Right renal cortex interstitium (tissue), 3 donors: ENCODE data around the gene NDUFS8. TPM values are rescaled to one million over a fixed set of nuclear protein-coding genes. Genes with fewer than 3 reads are reported as not detected.
A peak's percentile ranks its signal among the peaks of the same experiment; 100 is the strongest.

Experiments used
- DNase-seq, 3 donors: peaks; one replicate each; pipeline ENCODE4 v3.0.0-alpha.2; 2013; ENCODE audit warnings: low read depth in 3 of 3, low spot score in 2 of 3
- polyA plus RNA-seq, 3 donors: library from polyadenylated mRNA; unstranded; fragments of 120-200 nt; gene quantifications; one replicate each; pipeline ENCODE4 v1.2.1, GENCODE V29; 2013; ENCODE audit not compliant: insufficient read length in 3 of 3

NDUFS8 gene
- polyA plus RNA-seq, 3 donors, result 62.2 to 75.6 (median 65.2) TPM

DNA sequence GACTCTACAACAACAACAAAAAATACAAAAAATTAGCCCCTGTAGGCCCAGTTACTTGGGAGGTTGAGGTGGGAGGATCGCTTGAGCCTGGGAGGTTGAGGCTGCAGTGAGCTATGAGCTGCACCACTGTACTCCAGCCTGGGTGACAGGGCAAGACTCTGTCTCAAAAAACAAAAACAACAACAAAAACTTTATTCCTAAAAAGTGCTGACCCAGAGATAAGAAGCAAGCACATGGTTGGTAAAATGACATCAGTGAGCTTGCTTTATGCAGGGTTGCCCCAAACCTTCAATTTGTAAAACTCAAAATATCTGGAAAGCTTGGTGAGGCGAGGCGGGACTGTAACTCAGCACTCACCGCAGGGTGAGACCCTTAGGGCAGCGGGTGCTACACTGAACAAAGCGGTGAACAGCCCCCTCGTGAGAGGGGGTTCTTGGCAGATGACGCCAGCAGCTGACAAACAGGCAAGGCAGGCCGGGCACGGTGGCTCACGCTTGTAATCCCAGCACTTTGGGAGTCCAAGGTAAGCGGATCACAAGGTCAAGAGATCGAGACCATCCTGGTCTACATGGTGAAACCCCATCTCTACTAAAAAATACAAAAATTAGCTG lies 4.9 kb downstream of the NDUFS8 start:
- DNase-seq, result no peak

DNA sequence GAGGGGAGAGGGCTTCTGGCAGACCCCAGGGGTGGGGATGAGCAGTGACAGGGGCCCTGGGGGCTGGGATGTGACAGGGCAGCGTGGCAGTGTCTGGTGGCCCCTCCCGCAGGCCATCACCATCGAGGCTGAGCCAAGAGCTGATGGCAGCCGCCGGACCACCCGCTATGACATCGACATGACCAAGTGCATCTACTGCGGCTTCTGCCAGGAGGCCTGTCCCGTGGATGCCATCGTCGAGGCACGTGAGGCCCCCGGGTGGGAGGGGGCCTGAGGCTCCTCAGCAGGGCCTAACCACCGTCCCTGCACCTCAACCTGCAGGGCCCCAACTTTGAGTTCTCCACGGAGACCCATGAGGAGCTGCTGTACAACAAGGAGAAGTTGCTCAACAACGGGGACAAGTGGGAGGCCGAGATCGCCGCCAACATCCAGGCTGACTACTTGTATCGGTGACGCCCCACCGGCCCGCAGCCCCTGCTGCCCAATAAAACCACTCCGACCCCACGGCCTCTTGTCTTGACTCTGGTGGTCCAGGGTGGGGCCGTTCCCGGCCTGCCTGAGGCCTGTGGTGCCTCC lies 5.7 kb downstream of the NDUFS8 start:
- no peak for DNase-seq

DNA sequence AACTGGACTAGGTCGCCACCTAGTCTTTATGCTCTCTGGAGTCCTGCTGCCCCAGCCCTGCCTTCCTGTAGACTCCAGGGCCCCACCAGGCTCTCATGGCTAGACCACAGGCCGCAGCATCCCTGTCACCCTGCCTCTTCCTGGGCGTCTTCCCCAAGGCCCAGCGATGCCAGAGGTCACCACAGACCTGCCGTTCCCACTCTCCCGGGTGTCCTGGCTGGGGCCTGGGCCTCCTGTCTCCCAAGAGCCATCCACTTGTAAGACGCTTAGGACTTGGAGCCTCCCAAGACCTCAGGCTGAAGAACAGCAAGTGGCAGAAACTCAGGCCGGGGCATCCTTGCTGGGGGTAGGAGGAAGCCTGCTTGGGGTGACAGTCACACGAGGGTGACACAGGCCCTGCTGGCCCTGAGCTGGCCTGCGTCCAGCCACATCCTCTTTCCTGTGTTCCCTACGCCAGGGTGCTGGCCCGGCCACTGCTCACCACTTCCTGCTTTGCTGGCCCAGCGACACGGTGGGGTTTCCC lies 6.3 kb downstream of the NDUFS8 start:
- no peak for DNase-seq

DNA sequence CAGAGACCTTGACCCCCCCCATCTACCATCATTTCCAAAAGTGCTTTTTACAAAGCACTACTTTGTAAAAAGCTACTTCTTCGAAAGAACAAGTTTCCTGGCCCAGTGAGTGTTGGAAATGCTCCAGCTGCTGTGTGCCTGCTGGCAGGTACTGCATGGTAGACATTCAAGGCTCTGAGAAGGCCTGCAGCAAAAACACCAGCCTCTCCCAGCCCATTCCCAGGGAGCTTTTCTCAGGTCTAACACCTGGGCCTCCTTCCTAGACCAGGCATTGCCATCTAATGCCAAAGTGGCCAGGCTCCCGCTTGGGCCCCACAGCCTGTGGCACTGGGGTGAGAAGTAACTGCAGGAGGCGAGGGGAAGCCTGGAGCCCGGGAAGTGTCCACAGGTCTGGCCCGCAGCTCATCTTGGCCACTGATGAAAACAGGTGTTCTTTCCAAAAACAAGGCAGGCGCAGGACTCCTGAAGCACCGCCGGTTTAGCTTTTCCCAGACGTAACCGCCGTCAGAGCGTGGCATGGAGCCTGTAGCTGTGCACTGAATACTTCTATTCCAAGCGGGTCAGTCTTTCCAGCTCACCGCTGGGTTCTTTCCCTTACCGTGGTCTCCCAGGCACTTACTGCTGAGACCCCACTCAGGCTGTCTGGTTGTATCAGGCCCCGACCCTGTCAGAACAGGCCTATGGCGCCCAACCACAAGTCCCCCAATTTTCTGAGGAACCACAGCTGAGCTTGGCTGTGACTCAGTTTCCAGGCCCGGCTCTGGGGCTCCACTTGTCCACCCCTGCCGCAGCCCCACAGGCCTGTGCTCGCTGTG lies 7.1 kb downstream of the NDUFS8 start:
- no peak for DNase-seq

DNA sequence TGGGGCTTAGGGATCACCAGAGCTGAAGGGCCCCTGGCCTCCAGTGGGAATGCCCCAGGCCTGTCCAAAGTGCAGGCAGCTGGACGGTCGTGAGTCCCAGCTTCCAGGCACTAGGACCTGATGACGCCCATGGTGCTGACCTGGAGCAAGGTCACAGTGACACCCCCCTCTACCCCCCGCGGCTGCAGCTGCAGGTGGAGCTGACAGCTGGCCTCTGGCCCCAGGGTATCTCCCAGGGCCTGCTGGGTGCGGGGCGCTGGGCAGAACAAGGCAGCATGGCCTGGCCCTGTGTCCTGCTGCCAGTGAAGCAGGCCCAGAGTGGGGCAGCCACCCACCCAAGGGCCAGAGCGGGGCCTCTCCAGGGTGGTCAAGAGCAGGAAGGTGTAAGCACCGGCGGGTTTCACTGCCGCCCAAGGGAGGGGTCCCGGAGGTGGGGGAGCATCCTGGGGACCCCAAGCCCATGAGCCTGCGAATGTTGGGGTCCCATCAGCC lies 7.8 kb downstream of the NDUFS8 start:
- no peak for DNase-seq

DNA sequence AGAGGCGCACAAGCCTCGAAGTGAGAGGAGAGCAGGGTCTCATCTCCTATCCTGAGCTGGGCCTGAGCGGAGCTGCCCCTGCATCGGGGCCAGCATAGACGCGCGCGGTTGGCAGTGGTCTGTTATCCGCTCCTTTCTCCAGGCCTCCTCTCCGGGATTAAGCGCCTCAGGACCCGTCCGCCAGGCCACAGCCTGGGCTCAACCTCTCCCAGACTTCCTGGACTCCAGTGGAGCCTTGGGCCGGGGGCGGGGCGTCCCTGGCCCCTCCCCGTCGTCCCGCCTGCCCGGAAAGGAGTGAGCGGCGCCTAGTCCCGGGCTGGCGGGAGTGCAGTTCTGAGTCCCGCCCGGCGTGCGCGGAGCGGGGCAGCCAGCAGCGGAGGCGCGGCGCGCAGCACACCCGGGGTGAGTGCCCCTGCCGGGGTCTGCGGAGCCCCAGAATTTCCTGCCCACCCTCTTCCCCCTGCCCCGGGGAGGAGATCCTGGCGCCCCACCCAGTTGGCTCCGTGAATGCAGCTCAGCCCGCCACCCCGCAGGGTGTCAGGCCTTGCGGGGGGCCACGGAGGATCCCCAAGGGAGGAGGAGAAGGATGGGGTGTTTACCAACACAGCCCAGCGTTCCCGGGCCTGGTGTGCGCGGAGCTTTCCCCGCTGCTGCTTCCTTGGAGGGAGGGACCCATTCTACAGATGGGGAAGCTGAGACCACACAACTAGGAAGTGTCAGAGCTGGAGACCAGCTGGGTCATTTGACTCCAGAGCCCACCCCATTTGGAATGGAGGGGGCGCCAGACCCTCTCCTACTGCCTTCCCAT lies 8.4 kb downstream of the NDUFS8 start, which contains the start of gene TCIRG1:
Gene TCIRG1 (plus strand): TSS at position 308 of the 808 bp plus-strand sequence. CDS start 2,247 bp downstream, outside the sequence.
- DNase-seq, result peak in 1 of 3 donors; percentile 12

DNA sequence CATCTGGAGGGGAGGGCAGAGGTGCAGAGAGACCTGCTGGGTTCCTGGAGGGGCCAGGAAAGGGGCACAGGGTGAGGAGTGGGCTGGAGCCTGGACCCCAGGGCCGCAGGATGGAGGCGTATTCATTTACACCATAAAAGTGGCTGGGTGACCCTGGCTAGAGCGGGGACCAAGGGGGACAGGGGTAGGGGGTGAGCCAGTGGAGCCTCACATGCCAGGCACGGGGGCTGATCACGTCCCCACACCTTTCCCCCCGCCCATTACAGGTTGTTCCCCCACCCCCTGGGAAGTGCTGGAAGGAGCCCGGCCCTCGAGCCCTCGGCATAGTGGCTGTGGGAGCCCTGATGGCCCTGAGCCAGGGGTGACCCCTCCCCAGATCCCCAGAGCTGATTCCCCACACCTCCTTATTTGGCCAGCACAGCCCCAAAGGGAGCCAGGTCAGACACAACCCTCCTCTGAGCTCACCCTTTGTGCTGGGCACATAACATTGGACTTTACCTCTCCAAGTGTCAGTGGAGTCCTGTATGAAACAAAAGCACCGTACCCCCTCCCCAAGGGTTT lies 9.1 kb downstream of the NDUFS8 start:
- DNase-seq, result no peak

DNA sequence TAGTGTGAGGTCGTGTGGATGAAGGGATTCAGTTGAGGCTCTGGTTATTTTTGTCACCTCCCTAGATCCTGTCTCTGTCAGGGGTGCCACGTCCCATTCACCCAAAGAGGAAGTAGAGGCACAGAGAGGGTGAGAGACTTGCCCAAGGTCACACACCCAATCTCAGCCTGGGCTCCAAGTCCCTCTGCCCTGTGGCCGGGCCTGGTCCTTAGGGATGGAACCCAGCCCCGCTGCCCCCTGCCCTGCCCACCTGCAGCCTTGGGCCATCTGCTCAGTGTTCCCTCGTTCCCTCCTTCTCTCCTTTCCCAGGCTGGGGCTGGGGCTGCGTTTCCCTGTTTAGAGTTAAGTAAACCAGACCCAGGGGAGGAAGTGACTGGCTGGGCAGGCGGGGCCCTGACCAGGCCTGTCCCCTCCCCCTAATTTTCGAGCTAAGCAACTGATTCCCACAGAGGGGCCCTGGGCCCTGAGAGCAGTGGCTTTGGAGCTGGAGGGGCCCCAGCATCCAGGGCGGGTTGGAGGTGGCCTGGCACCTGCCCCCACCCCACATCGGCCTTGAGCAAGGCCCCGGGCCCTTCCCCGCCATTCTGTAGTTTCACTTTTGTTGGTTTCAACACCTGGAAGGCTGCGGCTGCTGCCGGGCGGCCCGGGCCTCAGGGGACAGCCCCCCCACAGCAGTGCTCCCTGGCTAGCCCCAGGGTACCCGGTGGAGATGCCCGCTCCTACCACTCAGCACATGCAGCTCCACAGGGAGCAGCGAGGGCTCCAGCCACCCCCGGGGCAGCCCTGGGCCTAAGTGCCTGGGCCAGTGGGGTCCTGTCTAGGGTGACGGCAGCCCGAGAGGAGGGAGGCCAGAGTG lies 9.8 kb downstream of the NDUFS8 start:
- peak in 1 of 3 donors; percentile 39 for DNase-seq

DNA sequence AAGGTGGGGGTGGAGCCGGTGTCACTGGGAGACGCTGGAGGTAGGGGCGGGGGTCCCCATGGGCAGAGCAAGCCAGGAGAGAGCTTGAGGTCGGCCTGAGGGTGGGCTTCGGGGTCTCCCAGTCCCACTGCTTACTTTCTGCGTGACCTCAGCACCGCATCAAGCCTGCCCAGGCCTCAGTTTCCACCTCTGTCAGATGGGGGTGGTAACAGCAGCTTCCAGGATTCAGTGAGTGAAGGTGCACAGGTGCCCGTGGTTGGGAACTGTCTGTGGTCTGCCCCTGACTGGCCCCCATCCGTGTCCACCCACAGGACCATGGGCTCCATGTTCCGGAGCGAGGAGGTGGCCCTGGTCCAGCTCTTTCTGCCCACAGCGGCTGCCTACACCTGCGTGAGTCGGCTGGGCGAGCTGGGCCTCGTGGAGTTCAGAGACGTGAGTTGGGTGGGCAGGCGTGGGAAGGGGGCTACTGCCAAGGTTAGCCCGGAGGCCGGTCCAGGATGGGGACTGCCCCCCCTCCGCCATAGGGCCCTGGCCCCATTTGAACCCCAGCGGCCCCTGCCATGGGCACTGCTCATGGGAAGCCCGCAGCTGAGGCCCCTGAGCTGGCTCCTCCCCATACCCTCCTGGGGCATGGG lies 10.6 kb downstream of the NDUFS8 start:
- DNase-seq, result no peak

DNA sequence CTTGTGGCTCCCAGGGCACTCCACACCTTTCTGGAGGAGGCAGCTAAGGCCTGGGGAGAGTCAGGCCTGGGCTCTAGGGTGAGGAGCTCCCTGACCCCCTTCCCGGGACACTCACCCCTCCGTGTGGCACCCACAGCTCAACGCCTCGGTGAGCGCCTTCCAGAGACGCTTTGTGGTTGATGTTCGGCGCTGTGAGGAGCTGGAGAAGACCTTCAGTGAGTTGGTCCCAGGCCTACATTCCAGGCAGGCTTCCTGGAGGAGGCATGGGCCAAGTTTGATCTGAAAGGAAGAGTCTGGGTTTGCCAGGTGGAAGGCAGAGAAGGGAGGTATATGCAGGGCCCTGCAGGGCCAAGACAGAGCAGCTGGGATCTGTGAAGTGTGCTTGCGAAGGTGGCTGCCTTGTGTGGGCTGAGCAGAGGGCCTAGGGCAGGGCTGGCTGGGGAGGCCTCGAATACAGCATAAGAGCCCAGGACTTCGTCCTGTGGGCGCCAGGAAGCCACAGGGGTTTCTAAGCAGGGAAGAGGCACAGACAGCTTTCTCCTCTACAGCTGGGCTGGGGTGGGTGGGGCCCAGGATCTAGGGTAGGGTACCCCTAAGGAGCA lies 11.2 kb downstream of the NDUFS8 start:
- no peak for DNase-seq

DNA sequence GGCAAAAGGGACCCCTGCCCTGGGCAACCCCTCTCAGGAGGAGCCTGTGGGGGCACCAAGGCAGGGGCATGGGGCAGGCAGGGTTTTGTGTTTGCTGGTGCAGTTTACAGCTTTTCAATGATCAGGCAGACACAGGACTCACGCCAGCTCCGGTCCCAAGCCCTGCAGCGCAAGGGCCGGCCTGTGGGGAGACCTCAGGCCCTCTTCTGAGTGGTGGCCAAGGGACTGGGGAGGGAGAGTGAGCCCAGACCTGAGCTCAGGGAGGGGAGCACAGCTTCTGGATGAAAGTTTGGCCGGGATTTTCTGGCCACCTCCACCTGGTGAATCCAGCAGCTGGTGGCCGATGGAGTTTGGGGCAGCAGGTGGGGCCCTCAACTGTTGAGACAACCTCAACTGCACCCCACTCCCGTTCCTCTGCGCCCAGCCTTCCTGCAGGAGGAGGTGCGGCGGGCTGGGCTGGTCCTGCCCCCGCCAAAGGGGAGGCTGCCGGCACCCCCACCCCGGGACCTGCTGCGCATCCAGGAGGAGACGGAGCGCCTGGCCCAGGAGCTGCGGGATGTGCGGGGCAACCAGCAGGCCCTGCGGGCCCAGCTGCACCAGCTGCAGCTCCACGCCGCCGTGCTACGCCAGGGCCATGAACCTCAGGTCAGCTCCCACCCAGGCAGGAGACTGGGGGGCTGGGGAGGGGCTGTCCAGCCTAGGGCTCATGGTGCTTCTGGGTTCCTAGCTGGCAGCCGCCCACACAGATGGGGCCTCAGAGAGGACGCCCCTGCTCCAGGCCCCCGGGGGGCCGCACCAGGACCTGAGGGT lies 11.9 kb downstream of the NDUFS8 start:
- no peak for DNase-seq

DNA sequence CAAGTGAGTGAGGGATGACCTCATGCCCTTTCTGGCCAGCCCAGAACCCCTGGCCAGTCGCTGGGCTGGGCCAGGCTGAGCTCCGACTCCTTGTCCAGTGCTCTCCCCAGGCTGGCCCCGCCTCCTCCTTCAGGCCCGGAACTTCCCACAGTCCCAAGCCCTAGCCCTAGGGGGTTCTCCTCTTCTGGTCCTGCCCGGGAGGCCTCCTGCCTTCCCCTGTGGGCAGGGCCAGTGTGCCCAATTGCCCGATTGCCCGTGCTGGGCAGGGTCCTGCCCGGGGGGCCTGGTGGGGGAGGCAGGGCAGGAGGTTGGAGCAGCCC lies 12.5 kb downstream of the NDUFS8 start:
- DNase-seq, result no peak

DNA sequence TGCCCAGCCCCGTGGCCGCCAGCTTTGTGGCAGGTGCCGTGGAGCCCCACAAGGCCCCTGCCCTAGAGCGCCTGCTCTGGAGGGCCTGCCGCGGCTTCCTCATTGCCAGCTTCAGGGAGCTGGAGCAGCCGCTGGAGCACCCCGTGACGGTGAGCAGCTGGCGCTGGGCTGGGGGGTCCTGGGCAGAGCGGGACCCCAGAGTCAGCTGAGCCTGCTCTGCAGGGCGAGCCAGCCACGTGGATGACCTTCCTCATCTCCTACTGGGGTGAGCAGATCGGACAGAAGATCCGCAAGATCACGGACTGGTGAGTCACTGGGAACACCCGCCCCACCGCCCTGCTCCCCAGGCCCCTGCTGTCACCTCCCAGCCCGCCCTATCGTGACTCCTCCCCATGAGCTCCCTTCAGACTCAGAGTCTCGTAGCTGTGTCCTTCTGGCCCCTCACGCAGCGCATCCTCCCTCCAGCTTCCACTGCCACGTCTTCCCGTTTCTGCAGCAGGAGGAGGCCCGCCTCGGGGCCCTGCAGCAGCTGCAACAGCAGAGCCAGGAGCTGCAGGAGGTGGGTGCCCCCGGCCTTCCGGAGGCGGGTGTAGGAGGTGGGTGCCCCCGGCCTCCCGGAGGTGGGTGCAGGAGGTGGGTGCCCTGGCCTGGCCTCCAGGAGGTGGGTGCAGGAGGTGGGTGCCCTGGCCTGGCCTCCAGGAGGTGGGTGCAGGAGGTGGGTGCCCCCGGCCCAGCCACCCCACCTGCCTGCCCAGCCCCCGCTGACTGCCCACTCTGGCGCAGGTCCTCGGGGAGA lies 13.1 kb downstream of the NDUFS8 start:
- no peak for DNase-seq

DNA sequence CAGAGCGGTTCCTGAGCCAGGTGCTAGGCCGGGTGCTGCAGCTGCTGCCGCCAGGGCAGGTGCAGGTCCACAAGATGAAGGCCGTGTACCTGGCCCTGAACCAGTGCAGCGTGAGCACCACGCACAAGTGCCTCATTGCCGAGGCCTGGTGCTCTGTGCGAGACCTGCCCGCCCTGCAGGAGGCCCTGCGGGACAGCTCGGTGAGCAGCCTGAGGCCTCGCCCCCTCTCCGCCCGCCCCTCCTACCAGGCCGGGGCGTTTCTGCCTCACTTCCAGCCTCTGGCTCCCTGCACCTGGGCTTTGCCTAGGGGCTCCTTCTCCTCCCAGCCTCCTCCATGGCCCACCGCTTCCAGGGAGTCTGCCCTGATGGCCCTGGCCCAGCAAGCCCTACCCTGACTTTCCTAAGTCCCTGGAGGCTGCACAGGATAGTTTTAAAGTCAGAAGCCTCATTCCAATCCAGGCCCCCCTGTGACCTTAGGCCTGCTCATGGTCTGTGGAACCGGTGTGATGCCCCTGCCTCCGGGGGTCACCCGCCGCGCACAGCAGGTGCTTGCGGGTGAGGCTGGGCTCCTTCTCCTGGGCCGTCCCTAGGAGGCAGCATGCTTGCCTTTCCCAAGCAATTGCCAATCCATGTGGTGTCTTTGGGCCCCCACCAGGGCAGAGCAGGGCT lies 13.8 kb downstream of the NDUFS8 start:
- no peak for DNase-seq

DNA sequence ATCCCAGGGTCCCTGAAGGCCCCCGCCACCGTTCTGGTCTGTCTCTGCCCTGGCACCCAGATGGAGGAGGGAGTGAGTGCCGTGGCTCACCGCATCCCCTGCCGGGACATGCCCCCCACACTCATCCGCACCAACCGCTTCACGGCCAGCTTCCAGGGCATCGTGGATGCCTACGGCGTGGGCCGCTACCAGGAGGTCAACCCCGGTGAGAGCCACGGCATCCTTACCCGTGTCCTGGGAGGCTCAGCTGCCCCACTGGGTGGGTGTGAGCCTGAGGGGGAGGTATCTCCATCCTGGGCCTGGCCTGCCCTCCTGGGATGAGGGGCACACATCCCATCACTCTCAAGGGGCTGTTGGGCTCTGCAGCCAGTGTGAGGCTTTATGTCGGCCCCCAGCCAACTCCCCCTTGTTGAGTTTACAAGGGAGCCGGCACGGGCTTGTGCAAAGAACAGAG lies 14.4 kb downstream of the NDUFS8 start:
- DNase-seq, result no peak
